ACC112 (cell line): ENCODE results near the gene DHRS4L2.
"Not testable (repeated sequence)": the region's sequence is repeated elsewhere in the genome, so short reads cannot be mapped to it uniquely, and the experiment has no call there.

Source experiments
- H2AFZ ChIP-seq: fragments of 200-600 bp; sonication (generic); one replicate; pipeline ENCODE4 v1.6.0; 2017; ENCODE audit warnings: antibody characterized with exemption, low read length; ENCODE audit not compliant: unreplicated experiment
- H3K27ac ChIP-seq: fragments of 200-600 bp; sonication (generic); 2 replicates; pipeline ENCODE4 v1.5.1; 2014; ENCODE audit warnings: low read depth, mild to moderate bottlenecking, antibody characterized with exemption, low read length, moderate library complexity
- H3K27me3 ChIP-seq: fragments of 200-600 bp; sonication (generic); 2 replicates; pipeline ENCODE4 v1.6.1; 2014; ENCODE audit warnings: mild to moderate bottlenecking, antibody characterized with exemption, low read length, moderate library complexity, mixed read lengths; ENCODE audit not compliant: insufficient read depth
- H3K36me3 ChIP-seq: fragments of 200-600 bp; sonication (generic); 2 replicates; pipeline ENCODE4 v1.6.1; 2016; ENCODE audit warnings: mild to moderate bottlenecking, antibody characterized with exemption, low read length, moderate library complexity, mixed read lengths; ENCODE audit not compliant: insufficient read depth
- H3K4me1 ChIP-seq: fragments of 200-600 bp; sonication (generic); one replicate; pipeline ENCODE4 v1.6.1; 2016; ENCODE audit warnings: low read length, mixed read lengths; ENCODE audit not compliant: insufficient read depth, unreplicated experiment, control insufficient read depth
- H3K4me3 ChIP-seq: fragments of 200-600 bp; sonication (generic); 2 replicates; pipeline ENCODE4 v1.5.1; 2014; ENCODE audit warnings: mild to moderate bottlenecking, low read depth, low read length
- H3K79me2 ChIP-seq: fragments of 200-600 bp; sonication (generic); one replicate; pipeline ENCODE4 v1.6.0; 2016; ENCODE audit warnings: low read length; ENCODE audit not compliant: control insufficient read depth, unreplicated experiment, insufficient read depth

Gene DHRS4L2

GRCh38 chr14:24024939-24025418 is 36.2 kb downstream of the DHRS4L2 start:
- not testable (repeated sequence) for H3K79me2 ChIP-seq, H3K4me1 ChIP-seq, H3K4me3 ChIP-seq, H3K27ac ChIP-seq, H2AFZ ChIP-seq, H3K27me3 ChIP-seq, H3K36me3 ChIP-seq

GRCh38 chr14:24029687-24030086 is 41.0 kb downstream of the DHRS4L2 start:
- H2AFZ ChIP-seq, H3K27me3 ChIP-seq, H3K4me1 ChIP-seq, H3K36me3 ChIP-seq, H3K27ac ChIP-seq, H3K4me3 ChIP-seq, H3K79me2 ChIP-seq: not testable (repeated sequence)

GRCh38 chr14:24031331-24031730 is 42.6 kb downstream of the DHRS4L2 start:
- not testable (repeated sequence) for H3K27me3 ChIP-seq, H3K79me2 ChIP-seq, H3K27ac ChIP-seq

GRCh38 chr14:24032727-24033418 is 44.1 kb downstream of the DHRS4L2 start:
- H3K27ac ChIP-seq: no peak overlapping the region
- H3K79me2 ChIP-seq: no peaks in the 10 kb centered on the region
- no peak overlapping the region for H2AFZ ChIP-seq
- no peaks in the 10 kb centered on the region for H3K27me3 ChIP-seq
- peaks cover 7% of the 10 kb centered on the region for H3K4me1 ChIP-seq
- H3K36me3 ChIP-seq: no peaks in the 10 kb centered on the region
- H3K4me3 ChIP-seq: no peak overlapping the region

More at GRCh38 chr14:24031331-24031730, 42.6 kb downstream of the DHRS4L2 start:
- not testable (repeated sequence) for H3K36me3 ChIP-seq, H3K4me1 ChIP-seq, H3K4me3 ChIP-seq, H2AFZ ChIP-seq

GRCh38 chr14:24035769-24036168 is 47.0 kb downstream of the DHRS4L2 start:
- H3K27me3 ChIP-seq, H3K4me1 ChIP-seq, H3K36me3 ChIP-seq, H3K27ac ChIP-seq, H2AFZ ChIP-seq, H3K79me2 ChIP-seq: not testable (repeated sequence)
- H3K4me3 ChIP-seq: peak overlapping the region; percentile 77

- Histone ChIP-seq H2AFZ (peak overlapping the region; percentile 49), H3K27me3 (no peaks in the 10 kb centered on the region), H3K4me3 (peak overlapping the region; percentile 77), H3K79me2 (no peaks in the 10 kb centered on the region), H3K36me3 (no peaks in the 10 kb centered on the region), H3K4me1 (peaks cover 7% of the 10 kb centered on the region), H3K27ac (no peak overlapping the region)
These were observed 47.6 kb downstream of the DHRS4L2 start for GRCh38 chr14:24036169-24036962.

GRCh38 chr14:24036963-24037657 is 48.4 kb downstream of the DHRS4L2 start:
- H3K4me1 ChIP-seq, H3K27ac ChIP-seq, H2AFZ ChIP-seq, H3K79me2 ChIP-seq, H3K27me3 ChIP-seq, H3K36me3 ChIP-seq: not testable (repeated sequence)
- peak overlapping the region; percentile 77 for H3K4me3 ChIP-seq

- no peaks in the 10 kb centered on the region for H3K27me3 ChIP-seq
- H3K27ac ChIP-seq: no peak overlapping the region
- H3K4me1 ChIP-seq: peaks cover 7% of the 10 kb centered on the region
- H2AFZ ChIP-seq: no peak overlapping the region
- H3K4me3 ChIP-seq: no peak overlapping the region
- no peaks in the 10 kb centered on the region for H3K79me2 ChIP-seq
- H3K36me3 ChIP-seq: no peaks in the 10 kb centered on the region
These were observed 48.9 kb downstream of the DHRS4L2 start for GRCh38 chr14:24037658-24038037.

- Histone ChIP-seq H2AFZ (no peak overlapping the region), H3K27ac (no peak overlapping the region), H3K79me2 (no peaks in the 10 kb centered on the region), H3K36me3 (no peaks in the 10 kb centered on the region), H3K27me3 (no peaks in the 10 kb centered on the region), H3K4me1 (peaks cover 7% of the 10 kb centered on the region), H3K4me3 (no peak overlapping the region)
These were observed 50.0 kb downstream of the DHRS4L2 start for GRCh38 chr14:24038686-24039085.

GRCh38 chr14:24040692-24041091 is 52.0 kb downstream of the DHRS4L2 start:
- no peak overlapping the region for H3K27ac ChIP-seq
- no peak overlapping the region for H2AFZ ChIP-seq
- peaks cover 11% of the 10 kb centered on the region; the same call in 1 of the 2 replicates for H3K27me3 ChIP-seq
- no peaks in the 10 kb centered on the region for H3K4me1 ChIP-seq
- no peaks in the 10 kb centered on the region for H3K36me3 ChIP-seq
- no peaks in the 10 kb centered on the region for H3K79me2 ChIP-seq
- H3K4me3 ChIP-seq: no peak overlapping the region
